Activated naive CD4-positive, alpha-beta T cell treated with anti-CD3 and anti-CD28 coated beads, Interleukin-2, amount 10 ng/mL, durations not matched to agents 7 days and 5 days (primary cell): ENCODE data around the gene EML6.
"Not testable (repeated sequence)": the region's sequence is repeated elsewhere in the genome, so short reads cannot be mapped to it uniquely, and the experiment has no call there.

Experiments
- CTCF ChIA-PET: fragments of 350-600 bp; sonication (Branson Sonifier 250); formaldehyde crosslinking; loops from one replicate; lab custom pipeline; 2021; ENCODE audit warnings: antibody characterized with exemption; lab: Charles Lee
- DNase-seq: peaks from one replicate; pipeline ENCODE4 v3.0.0-alpha.2; 2020
- H3K27ac Mint-ChIP-seq: one replicate; pipeline ENCODE4 v1.8.0; 2021; ENCODE audit warnings: mild to moderate bottlenecking, moderate library complexity, mixed read lengths
- H3K27me3 Mint-ChIP-seq: one replicate; pipeline ENCODE4 v1.8.0; 2021; ENCODE audit warnings: mild to moderate bottlenecking, mixed read lengths
- H3K36me3 Mint-ChIP-seq: one replicate; pipeline ENCODE4 v1.8.0; 2021; ENCODE audit warnings: mixed read lengths
- H3K4me1 Mint-ChIP-seq: one replicate; pipeline ENCODE4 v1.8.0; 2021; ENCODE audit warnings: mixed read lengths
- H3K4me3 Mint-ChIP-seq: one replicate; pipeline ENCODE4 v1.8.0; 2021; ENCODE audit warnings: mild to moderate bottlenecking, moderate library complexity, mixed read lengths
- H3K9me3 Mint-ChIP-seq: one replicate; pipeline ENCODE4 v1.8.0; 2021; ENCODE audit warnings: mixed read lengths

Gene EML6

DNA sequence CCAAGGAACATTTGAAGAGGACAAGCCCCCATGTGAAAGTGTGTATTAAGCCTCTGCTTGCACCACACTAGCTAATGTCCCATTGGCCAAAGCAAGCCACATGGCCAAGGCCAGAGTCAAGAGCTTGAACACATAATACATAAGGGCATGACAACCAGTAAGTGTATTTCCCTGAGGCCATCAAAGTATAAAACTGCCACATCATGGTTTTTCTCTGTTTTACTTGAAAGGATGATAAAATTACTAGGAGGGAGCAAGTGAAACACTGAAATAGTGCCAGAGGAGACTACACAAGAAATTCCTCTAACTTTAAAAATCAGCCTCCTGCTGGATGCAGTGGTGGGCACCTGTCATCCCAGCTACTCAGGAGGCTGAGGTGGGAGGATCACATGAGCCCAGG lies 30.9 kb upstream of the EML6 start:
- Mint-ChIP-seq H3K27me3 (peaks cover 18% of the 10 kb centered on the region), H3K4me3 (no peak overlapping the region), H3K27ac (no peak overlapping the region), H3K36me3 (no peaks in the 10 kb centered on the region), H3K9me3 (no peaks in the 10 kb centered on the region), H3K4me1 (peaks cover 7% of the 10 kb centered on the region)
- CTCF ChIA-PET, result interaction anchor here (0.8 to 4.0 kb wide), 5 partner anchors 12 to 34 kb away, joined by 3 to 15 read pairs (median 7); no protein-coding TSS in a partner anchor
- no peak for DNase-seq

DNA sequence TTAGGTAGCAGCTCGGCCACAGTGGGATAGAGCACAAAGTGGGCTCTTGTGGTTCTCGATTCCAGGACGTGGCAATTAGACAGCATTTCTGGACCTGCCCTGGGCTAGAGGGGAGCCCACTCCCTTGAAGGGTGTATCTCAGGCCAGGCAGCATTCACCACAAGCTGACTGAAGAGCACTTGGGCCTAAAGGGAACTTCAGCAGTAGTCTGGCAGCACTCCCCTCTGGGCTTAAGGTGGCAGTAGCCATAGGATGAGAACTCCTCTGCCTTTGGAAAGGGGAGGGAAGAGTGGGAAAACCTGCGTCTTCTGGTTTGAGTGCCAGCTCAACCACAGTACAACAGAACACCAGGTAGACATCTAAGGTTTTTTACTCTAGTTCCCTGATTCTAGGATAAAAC lies 28.1 kb upstream of the EML6 start:
- Mint-ChIP-seq H3K27ac (no peak overlapping the region), H3K27me3 (peaks cover 23% of the 10 kb centered on the region), H3K4me3 (no peak overlapping the region), H3K36me3 (no peaks in the 10 kb centered on the region), H3K4me1 (no peaks in the 10 kb centered on the region), H3K9me3 (peaks cover 2% of the 10 kb centered on the region)
- CTCF ChIA-PET, result interaction anchor here (1.1 kb wide), 2 partner anchors 30 to 589 kb away, joined by 3 to 7 read pairs; no protein-coding TSS in a partner anchor
- DNase-seq, result no peak

DNA sequence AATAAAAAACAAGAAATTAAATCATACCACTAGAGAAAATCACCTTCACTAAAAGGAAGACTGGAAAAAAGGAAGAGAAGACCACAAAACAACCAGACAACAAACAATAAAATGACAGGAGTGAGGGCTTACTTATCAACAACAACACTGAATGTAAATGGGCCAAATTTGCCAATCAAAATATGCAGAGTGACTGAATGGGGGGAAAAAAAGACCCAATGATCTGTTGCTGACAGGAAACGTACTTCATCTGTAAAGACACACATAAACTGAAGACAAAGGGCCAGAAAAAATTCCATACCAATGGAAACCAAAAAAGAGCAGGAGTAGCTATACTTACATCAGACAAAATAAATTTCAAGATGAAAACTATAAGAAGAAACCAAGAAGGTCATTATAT lies 25.5 kb upstream of the EML6 start:
- H3K27ac Mint-ChIP-seq, result no peak overlapping the region
- peaks cover 2% of the 10 kb centered on the region for H3K9me3 Mint-ChIP-seq
- H3K4me1 Mint-ChIP-seq, result no peaks in the 10 kb centered on the region
- DNase-seq, result no peak
- CTCF ChIA-PET, result no interaction called here
- no peak overlapping the region for H3K4me3 Mint-ChIP-seq
- H3K27me3 Mint-ChIP-seq, result peaks cover 16% of the 10 kb centered on the region
- H3K36me3 Mint-ChIP-seq, result no peaks in the 10 kb centered on the region

DNA sequence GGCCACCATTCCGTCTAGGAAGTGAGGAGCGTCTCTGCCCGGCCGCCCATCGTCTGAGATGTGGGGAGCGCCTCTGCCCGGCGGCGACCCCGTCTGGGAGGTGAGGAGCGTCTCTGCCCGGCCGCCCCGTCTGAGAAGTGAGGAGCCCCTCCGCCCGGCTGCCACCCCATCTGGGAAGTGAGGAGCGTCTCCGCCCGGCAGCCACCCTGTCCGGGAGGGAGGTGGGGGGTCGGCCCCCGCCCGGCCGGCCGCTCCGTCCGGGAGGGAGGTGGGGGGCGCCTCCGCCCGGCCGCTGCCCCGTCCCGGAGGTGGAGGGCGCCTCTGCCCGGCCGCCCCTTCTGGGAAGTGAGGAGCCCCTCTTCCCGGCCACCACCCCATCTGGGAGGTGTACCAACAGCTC lies 24.5 kb upstream of the EML6 start:
- DNase-seq, H3K9me3 Mint-ChIP-seq, H3K36me3 Mint-ChIP-seq: not testable (repeated sequence)

DNA sequence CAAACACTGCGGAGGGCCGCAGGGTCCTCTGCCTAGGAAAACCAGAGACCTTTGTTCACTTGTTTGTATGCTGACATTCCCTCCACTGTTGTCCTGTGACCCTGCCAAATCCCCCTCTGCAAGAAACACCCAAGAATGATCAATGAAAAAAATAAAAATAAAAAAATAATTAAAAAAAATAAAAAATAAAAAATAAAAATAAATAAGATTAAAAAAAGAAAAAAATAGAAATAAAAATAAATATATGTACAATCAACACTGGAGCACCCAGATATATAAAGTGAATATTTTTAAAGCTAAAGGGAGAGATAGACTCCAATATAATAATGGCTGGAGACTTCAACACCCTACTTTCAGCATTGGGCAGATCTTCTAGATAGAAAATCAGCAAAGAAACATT lies 23.8 kb upstream of the EML6 start:
- Mint-ChIP-seq H3K27me3 (peaks cover 11% of the 10 kb centered on the region), H3K36me3 (no peaks in the 10 kb centered on the region), H3K4me1 (no peaks in the 10 kb centered on the region), H3K27ac (no peak overlapping the region), H3K9me3 (peaks cover 2% of the 10 kb centered on the region), H3K4me3 (no peak overlapping the region)
- CTCF ChIA-PET, result no interaction called here
- DNase-seq, result no peak

More for the DNA sequence above, 24.5 kb upstream of the EML6 start:
- CTCF ChIA-PET, H3K27ac Mint-ChIP-seq, H3K4me3 Mint-ChIP-seq, H3K4me1 Mint-ChIP-seq: not testable (repeated sequence)
- peaks cover 11% of the 10 kb centered on the region for H3K27me3 Mint-ChIP-seq

DNA sequence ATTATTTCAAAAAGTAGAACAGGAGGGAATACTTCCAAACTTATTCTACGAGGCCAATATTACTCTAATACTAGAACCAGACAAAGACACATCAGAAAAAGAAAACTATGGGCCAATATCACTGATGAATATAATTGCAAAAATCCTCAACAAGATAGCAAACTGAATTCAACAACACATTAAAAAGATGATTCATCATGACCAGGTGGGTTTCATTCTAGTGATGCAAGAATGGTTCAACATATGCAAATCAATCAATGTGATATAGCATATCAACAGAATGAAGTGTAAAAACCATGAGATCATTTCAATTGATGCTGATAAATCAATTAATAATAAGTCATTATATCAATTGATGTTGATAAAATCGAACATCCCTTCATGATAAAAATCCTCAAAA lies 22.4 kb upstream of the EML6 start:
- no peaks in the 10 kb centered on the region for H3K4me1 Mint-ChIP-seq
- H3K27me3 Mint-ChIP-seq, result peaks cover 6% of the 10 kb centered on the region
- no peak overlapping the region for H3K4me3 Mint-ChIP-seq
- H3K27ac Mint-ChIP-seq, result no peak overlapping the region
- no peak for DNase-seq
- H3K36me3 Mint-ChIP-seq, result no peaks in the 10 kb centered on the region
- CTCF ChIA-PET, result interaction anchor here (1.1 to 2.1 kb wide), 2 partner anchors 35 to 178 kb away, joined by 6 to 10 read pairs; no protein-coding TSS in a partner anchor
- peaks cover 2% of the 10 kb centered on the region for H3K9me3 Mint-ChIP-seq

DNA sequence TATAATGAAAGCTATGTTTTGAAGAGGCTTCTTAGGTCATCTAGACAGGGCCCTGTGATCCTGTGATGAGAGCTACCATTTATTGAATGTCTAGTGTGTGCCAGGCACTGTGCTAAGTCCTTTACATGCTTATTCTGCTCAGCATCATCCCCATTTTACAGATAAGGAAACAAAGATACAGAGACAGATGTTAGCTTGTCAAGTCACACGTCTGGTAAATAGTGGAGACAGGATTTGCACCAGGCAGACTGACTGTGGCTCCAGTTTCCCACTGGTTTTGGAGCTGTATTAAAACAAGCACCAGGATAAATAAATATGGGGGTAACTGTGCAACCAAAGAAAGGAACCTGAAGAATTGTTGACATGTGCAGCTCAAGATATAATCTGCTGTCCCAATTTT lies 19.2 kb upstream of the EML6 start:
- Mint-ChIP-seq H3K4me1 (peaks cover 12% of the 10 kb centered on the region), H3K36me3 (no peaks in the 10 kb centered on the region), H3K4me3 (no peak overlapping the region), H3K9me3 (no peaks in the 10 kb centered on the region), H3K27ac (no peak overlapping the region), H3K27me3 (peaks cover 16% of the 10 kb centered on the region)
- no peak for DNase-seq
- CTCF ChIA-PET, result interaction anchor here (0.7 to 7.9 kb wide), 26 partner anchors 11 to 602 kb away, joined by 3 to 104 read pairs (median 5); no protein-coding TSS in a partner anchor

DNA sequence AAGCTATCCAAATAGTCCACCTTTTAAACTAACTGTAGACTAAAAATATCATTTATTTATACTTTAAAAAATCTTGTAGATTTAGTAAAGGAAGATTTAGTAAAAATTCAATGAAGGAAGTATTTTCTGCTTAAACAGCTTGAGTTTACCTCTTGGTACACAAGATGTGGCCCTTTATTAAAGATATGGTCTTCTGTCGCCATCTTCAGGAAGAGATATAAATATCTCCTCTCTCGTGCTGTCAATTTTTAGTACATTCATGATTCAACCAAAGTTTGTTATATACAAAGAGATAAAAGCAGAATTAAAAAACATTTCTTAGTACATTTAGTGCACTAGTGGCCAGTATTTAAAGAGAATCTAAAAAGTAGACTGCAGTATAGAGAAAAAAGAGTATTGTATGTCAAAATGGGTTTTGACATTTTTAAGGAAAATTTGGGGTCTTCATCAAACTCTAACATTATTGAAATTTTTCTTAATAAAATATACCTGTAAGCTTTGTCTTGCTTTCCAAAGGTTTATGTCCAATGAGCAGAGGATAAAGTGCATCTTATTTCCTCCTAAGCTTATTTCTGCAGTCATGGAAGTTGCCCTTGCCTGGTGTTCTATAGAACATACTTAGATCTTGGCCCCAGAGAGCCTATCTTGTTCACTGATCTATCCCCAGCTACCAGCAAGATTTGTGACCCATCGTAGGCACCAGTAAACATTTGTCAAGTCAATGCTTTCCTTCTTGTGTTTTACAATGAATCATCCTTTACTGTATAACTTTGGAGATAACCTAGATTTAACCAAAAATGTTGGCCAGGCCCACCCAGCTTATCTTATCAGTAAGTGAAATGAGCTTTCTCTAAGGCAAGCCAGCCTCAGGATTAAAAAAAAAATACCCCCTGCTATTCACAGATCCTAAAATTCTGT lies 18.5 kb upstream of the EML6 start:
- CTCF ChIA-PET, result interaction anchor here (0.6 to 7.9 kb wide), 29 partner anchors 12 to 603 kb away, joined by 3 to 104 read pairs (median 5); no protein-coding TSS in a partner anchor
- H3K27me3 Mint-ChIP-seq, result peaks cover 24% of the 10 kb centered on the region
- no peaks in the 10 kb centered on the region for H3K36me3 Mint-ChIP-seq
- no peak overlapping the region for H3K4me3 Mint-ChIP-seq
- DNase-seq, result no peak
- no peaks in the 10 kb centered on the region for H3K9me3 Mint-ChIP-seq
- peaks cover 13% of the 10 kb centered on the region for H3K4me1 Mint-ChIP-seq
- no peak overlapping the region for H3K27ac Mint-ChIP-seq

DNA sequence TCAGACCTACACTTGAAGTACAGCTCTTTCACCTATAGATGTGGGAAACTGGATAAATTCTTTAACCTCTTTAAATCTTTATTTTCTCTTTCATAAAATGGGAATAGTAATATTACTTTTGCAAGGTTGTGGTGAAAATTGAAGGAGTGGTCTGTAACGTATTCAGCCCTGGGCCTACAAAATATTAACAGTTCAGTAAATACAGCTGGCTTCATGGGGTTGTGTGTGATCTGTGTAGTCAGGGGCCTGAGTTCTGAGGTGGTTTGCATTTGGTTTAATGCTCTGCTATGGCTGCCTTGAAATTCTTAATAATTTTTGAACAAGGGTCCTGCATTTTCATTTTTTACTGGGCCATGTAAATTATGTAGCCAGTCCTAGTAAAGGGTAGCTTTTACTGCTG lies 16.8 kb upstream of the EML6 start:
- Mint-ChIP-seq H3K27me3 (peaks cover 37% of the 10 kb centered on the region), H3K36me3 (no peaks in the 10 kb centered on the region), H3K9me3 (no peaks in the 10 kb centered on the region), H3K4me3 (no peak overlapping the region), H3K27ac (no peak overlapping the region), H3K4me1 (peaks cover 13% of the 10 kb centered on the region)
- CTCF ChIA-PET, result interaction anchor here (0.9 to 7.9 kb wide), 5 partner anchors 12 to 183 kb away, joined by 3 to 104 read pairs (median 35); no protein-coding TSS in a partner anchor
- no peak for DNase-seq

DNA sequence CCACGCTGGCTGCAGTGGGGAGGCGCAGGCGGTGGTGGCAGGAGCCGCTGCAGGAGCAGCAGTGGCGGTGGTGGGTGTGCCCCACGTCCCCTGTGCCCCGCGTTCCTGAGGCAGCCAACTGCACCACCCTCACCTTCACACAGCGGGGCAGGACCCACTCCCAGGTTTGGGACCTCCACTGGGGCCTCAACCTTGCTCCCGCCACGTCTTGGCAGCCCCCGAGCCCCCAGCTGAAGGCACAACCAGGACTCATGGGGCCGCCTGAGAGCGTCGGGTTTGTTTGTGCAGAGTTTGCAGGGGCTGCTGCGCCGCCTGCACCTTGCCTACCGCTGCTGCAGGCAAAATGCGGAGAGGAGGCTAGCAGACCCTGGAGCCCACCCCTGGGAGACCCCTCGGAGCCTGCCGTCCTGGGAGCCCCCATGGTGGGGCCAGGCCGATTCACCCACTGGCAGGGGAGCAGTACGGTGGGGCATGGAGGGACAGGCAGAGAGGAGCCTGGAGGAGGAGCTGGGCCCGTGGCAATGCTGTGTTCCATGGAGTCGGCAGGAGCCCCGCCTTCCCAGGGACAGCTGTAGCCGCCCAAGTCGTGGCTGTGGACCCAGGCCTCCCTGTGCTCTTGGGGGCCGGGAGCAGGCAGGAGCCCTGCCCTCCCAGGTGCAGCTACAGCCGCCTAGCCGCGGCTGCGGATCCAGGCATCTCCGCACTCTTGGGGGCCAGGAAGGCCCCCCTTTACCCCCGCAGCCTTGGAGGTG lies 14.7 kb upstream of the EML6 start:
- Mint-ChIP-seq H3K4me3 (peak overlapping the region; percentile 18), H3K9me3 (no peaks in the 10 kb centered on the region), H3K4me1 (peaks cover 13% of the 10 kb centered on the region), H3K36me3 (no peaks in the 10 kb centered on the region), H3K27me3 (peaks cover 46% of the 10 kb centered on the region), H3K27ac (no peak overlapping the region)
- DNase-seq, result peak; percentile 25
- CTCF ChIA-PET, result interaction anchor here (0.8 to 7.9 kb wide), 8 partner anchors 14 to 605 kb away, joined by 3 to 104 read pairs (median 4); partner anchors contain the start of gene EML6

DNA sequence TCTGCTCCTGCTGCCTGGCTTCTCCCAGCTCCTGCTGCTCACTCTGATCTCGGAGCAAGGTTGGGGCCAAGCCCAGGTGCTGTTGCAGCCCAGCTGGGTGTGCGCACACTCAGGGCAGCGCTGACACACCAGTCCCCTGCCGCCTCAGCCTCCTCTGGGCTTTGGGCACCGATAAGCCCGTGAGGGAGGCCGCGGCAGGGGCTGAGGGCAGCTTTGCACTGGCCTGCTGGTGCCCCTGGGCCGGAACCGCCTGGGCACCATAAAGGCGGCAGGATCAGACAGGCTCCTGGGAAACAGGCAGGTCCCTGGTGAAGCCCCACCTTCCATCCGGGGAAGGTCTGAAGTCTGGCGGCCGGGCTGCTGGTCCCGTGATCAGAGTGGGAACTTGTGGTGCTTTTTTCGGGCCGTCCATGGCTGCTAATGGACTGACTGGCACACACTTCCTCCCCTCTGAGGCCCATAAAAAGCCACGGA lies 14.1 kb upstream of the EML6 start:
- Mint-ChIP-seq H3K36me3 (no peaks in the 10 kb centered on the region), H3K4me1 (peaks cover 13% of the 10 kb centered on the region), H3K27me3 (peaks cover 46% of the 10 kb centered on the region), H3K27ac (no peak overlapping the region), H3K9me3 (no peaks in the 10 kb centered on the region), H3K4me3 (peak overlapping the region; percentile 18)
- no peak for DNase-seq
- CTCF ChIA-PET, result interaction anchor here (0.8 to 7.9 kb wide), 8 partner anchors 14 to 605 kb away, joined by 3 to 104 read pairs (median 4); partner anchors contain the start of gene EML6

DNA sequence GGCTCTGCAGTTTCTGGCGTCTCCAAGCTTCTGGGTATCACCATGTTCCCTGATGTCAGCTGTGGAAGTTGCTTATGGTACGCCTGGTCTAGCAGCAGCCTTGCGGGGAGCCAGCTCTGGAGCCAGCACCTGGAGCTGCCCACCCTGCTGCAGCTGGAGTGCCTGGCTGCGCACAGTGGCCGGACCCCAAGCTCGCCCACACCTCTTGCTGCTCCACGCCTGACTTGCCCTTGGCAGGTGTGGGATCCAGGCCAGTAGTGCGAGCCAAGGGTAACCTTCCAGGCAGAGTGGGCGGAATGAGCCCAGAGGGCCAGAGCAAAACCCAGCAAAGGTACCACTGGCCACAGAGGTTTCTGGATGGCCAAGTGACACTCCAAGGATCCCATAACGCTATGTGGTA lies 13.2 kb upstream of the EML6 start:
- Mint-ChIP-seq H3K36me3 (no peaks in the 10 kb centered on the region), H3K4me3 (peak overlapping the region; percentile 49), H3K27me3 (peaks cover 46% of the 10 kb centered on the region), H3K27ac (no peak overlapping the region), H3K4me1 (peaks cover 13% of the 10 kb centered on the region), H3K9me3 (no peaks in the 10 kb centered on the region)
- DNase-seq, result no peak
- CTCF ChIA-PET, result interaction anchor here (0.6 to 7.9 kb wide), 7 partner anchors 27 to 606 kb away, joined by 3 to 104 read pairs (median 3); no protein-coding TSS in a partner anchor

DNA sequence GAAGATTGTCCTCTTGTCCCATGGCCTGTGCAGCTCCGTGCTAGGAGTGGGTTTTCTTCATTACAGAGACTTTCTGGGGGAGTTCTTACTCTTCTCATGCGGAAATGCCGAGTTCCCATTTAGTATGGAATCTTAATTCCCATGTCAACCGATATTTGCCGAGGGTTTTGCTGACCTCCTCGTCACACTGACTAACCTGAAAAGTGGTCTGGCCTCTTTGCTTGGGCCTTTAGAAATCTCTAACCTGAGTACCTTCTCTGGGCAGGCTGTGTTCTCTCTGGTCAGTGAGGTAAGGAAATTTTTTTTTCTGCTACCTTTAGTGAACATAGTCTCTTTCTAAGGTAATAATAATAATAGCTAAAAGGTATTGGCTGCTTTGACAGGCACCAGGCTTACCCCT lies 10.9 kb upstream of the EML6 start:
- CTCF ChIA-PET, result no interaction called here
- DNase-seq, result no peak
- no peaks in the 10 kb centered on the region for H3K36me3 Mint-ChIP-seq
- H3K9me3 Mint-ChIP-seq, result no peaks in the 10 kb centered on the region
- peaks cover 11% of the 10 kb centered on the region for H3K4me1 Mint-ChIP-seq
- no peak overlapping the region for H3K4me3 Mint-ChIP-seq
- peaks cover 52% of the 10 kb centered on the region for H3K27me3 Mint-ChIP-seq
- H3K27ac Mint-ChIP-seq, result no peak overlapping the region

DNA sequence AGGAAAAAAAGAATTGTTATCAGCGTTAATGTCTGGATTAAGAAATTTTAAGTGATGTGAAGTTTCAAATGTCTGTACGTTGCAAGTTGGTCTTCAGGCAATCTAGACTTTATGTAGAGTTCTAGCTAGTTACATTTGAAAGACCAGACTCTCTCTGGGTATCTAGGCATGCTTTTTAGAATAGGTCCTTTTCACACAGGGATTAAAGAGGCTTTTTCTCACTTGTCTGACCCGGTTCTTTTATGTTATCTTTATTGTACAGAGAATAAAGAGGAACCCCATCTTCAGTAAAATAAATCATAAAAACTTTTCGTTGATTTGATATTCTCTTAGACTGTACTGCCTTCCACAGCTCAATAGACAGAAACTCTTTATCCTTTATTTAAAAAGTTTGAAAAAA lies 8.5 kb upstream of the EML6 start:
- no peaks in the 10 kb centered on the region for H3K4me1 Mint-ChIP-seq
- H3K27me3 Mint-ChIP-seq, result peaks cover 47% of the 10 kb centered on the region
- H3K9me3 Mint-ChIP-seq, result no peaks in the 10 kb centered on the region
- H3K36me3 Mint-ChIP-seq, result no peaks in the 10 kb centered on the region
- CTCF ChIA-PET, result no interaction called here
- H3K27ac Mint-ChIP-seq, result no peak overlapping the region
- no peak for DNase-seq
- H3K4me3 Mint-ChIP-seq, result no peak overlapping the region
